GM23338 (cell line): ENCODE measurements around the gene CACNA2D3. TPM values are rescaled to one million over a fixed set of nuclear protein-coding genes. Genes with fewer than 3 reads are reported as not detected.

Experiments used
- ATAC-seq: fragments of 200-7000 bp; cut with Tn5 transposase; 3 replicates; pipeline ENCODE4 v1.9.1; 2020
- DNase-seq: peaks from one replicate; pipeline ENCODE4 v3.0.0-alpha.2; 2015; ENCODE audit warnings: low spot score
- H2AFZ ChIP-seq: fragments of 200-600 bp; sonication (generic); 2 replicates; pipeline ENCODE4 v1.8.0; 2016; ENCODE audit warnings: antibody characterized with exemption, mild to moderate bottlenecking, moderate library complexity
- H3F3A ChIP-seq: fragments of 200-600 bp; sonication (generic); replicated peaks from 2 replicates; pipeline ENCODE4 v1.8.0; 2017; ENCODE audit warnings: antibody characterized with exemption, mixed run types, low read depth
- H3K27ac ChIP-seq: fragments of 200-600 bp; sonication (generic); 2 replicates; pipeline ENCODE4 v1.6.1; 2016; ENCODE audit warnings: low read depth
- H3K27me3 ChIP-seq: fragments of 200-600 bp; sonication (generic); 2 replicates; pipeline ENCODE4 v1.8.0; 2016; ENCODE audit warnings: mild to moderate bottlenecking, mixed run types, moderate library complexity; ENCODE audit not compliant: insufficient read depth
- H3K36me3 ChIP-seq: fragments of 200-600 bp; sonication (generic); 2 replicates; pipeline ENCODE4 v1.8.0; 2016; ENCODE audit warnings: mild to moderate bottlenecking; ENCODE audit not compliant: insufficient read depth
- H3K4me1 ChIP-seq: fragments of 200-600 bp; sonication (generic); 2 replicates; pipeline ENCODE4 v1.8.0; 2016; ENCODE audit warnings: mild to moderate bottlenecking, moderate library complexity; ENCODE audit not compliant: insufficient read depth
- H3K4me2 ChIP-seq: fragments of 200-600 bp; sonication (generic); 2 replicates; pipeline ENCODE4 v1.7.1; 2017; ENCODE audit warnings: mixed run types
- H3K4me3 ChIP-seq: fragments of 200-600 bp; sonication (generic); 2 replicates; pipeline ENCODE4 v1.6.1; 2016; ENCODE audit warnings: mixed run types
- H3K79me2 ChIP-seq: fragments of 200-600 bp; sonication (generic); replicated peaks from 2 replicates; pipeline ENCODE4 v1.8.0; 2017; ENCODE audit warnings: mild to moderate bottlenecking; ENCODE audit not compliant: insufficient read depth
- H3K9me2 ChIP-seq: fragments of 200-600 bp; sonication (generic); 2 replicates; pipeline ENCODE4 v1.8.0; 2017; ENCODE audit not compliant: insufficient read depth
- H4K20me1 ChIP-seq: fragments of 200-600 bp; sonication (generic); replicated peaks from 2 replicates; pipeline ENCODE4 v1.8.0; 2017; ENCODE audit warnings: mild to moderate bottlenecking; ENCODE audit not compliant: insufficient read depth
- H3K27ac Mint-ChIP-seq: 2 replicates; pipeline ENCODE4 v1.8.0; 2020; ENCODE audit warnings: inconsistent platforms, mild to moderate bottlenecking, moderate library complexity, mixed read lengths
- H3K27me3 Mint-ChIP-seq: 3 replicates; pipeline ENCODE4 v1.8.0; 2022; ENCODE audit warnings: low read depth, mild to moderate bottlenecking, moderate library complexity, mixed read lengths, inconsistent platforms; ENCODE audit not compliant: insufficient read depth, poor library complexity
- H3K36me3 Mint-ChIP-seq: 3 replicates; pipeline ENCODE4 v1.8.0; 2021; ENCODE audit warnings: low read depth, mild to moderate bottlenecking, inconsistent platforms, moderate library complexity, mixed read lengths
- H3K4me1 Mint-ChIP-seq: 3 replicates; pipeline ENCODE4 v1.8.0; 2020; ENCODE audit warnings: mild to moderate bottlenecking, inconsistent platforms, mixed read lengths
- H3K4me3 Mint-ChIP-seq: 3 replicates; pipeline ENCODE4 v1.8.0; 2021; ENCODE audit warnings: moderate library complexity, mild to moderate bottlenecking, inconsistent platforms, mixed read lengths
- H3K9me3 Mint-ChIP-seq: 3 replicates; pipeline ENCODE4 v1.8.0; 2020; ENCODE audit warnings: moderate library complexity, mild to moderate bottlenecking, inconsistent platforms, mixed read lengths
- CTCF ChIP-seq, 2 experiments: fragments of 200-600 bp in 1 of 2; sonication (generic) in 1 of 2; conservative IDR thresholded peaks; 2 replicates each; pipeline versions ENCODE4 v1.5.1 to v1.6.1; 2016 to 2017; ENCODE audit warnings: antibody characterized with exemption in 2 of 2, low read depth in 2 of 2, mild to moderate bottlenecking in 2 of 2, moderate library complexity in 1 of 2
- EZH2 ChIP-seq: fragments of 200-600 bp; sonication (generic); IDR thresholded peaks from one replicate; pipeline ENCODE4 v1.8.0; 2017; ENCODE audit warnings: antibody characterized with exemption, mild to moderate bottlenecking, low read depth; ENCODE audit not compliant: unreplicated experiment
- EZH2phosphoT487 ChIP-seq: fragments of 200-600 bp; sonication (generic); IDR thresholded peaks from one replicate; pipeline ENCODE4 v1.8.1; 2018; ENCODE audit warnings: antibody characterized with exemption; ENCODE audit not compliant: unreplicated experiment
- JUNB ChIP-seq: IDR thresholded peaks from one replicate; pipeline ENCODE4 v1.6.1; 2016; ENCODE audit warnings: antibody characterized with exemption; ENCODE audit not compliant: unreplicated experiment
- POLR2AphosphoS5 ChIP-seq: IDR thresholded peaks from 2 replicates; pipeline ENCODE4 v1.6.1; 2016; ENCODE audit warnings: antibody characterized with exemption, low read depth
- REST ChIP-seq: IDR thresholded peaks from one replicate; pipeline ENCODE4 v1.6.1; 2018; ENCODE audit warnings: antibody characterized with exemption; ENCODE audit not compliant: unreplicated experiment
- STAT1 ChIP-seq: IDR thresholded peaks from one replicate; pipeline ENCODE4 v1.6.1; 2016; ENCODE audit warnings: antibody characterized with exemption; ENCODE audit not compliant: unreplicated experiment
- ZNF114 ChIP-seq: fragments of 250-450 bp; sonication (Bioruptor Pico); IDR thresholded peaks from 2 replicates; pipeline ENCODE4 v1.5.0; 2020; ENCODE audit warnings: mild to moderate bottlenecking, moderate library complexity
- ZNF331 ChIP-seq: fragments of 250-450 bp; sonication (Bioruptor Pico); IDR thresholded peaks from 2 replicates; pipeline ENCODE4 v1.5.0; 2020; ENCODE audit warnings: low read depth, mild to moderate bottlenecking, moderate library complexity
- ZNF462 ChIP-seq: fragments of 250-450 bp; sonication (Bioruptor Pico); IDR thresholded peaks from 2 replicates; pipeline ENCODE4 v1.5.0; 2020; ENCODE audit warnings: mild to moderate bottlenecking, moderate library complexity
- polyA plus RNA-seq: library from polyadenylated mRNA; unstranded; fragments of >200 nt; fragmentation: Nextera tagmentation; extraction: Ambion mirVana; gene quantifications from 2 replicates; pipeline ENCODE4 v1.2.1, GENCODE V29; 2016
- total RNA-seq: library from RNA; depleted of rRNA; stranded (reverse); fragments of >200 nt; shearing (Covaris generic); gene quantifications from 2 replicates; pipeline ENCODE4 v1.2.3, GENCODE V29; 2014

The CACNA2D3 gene
- total and polyA plus RNA-seq, 2 experiments from 2014 or later: 2.2 to 2.3 TPM

GRCh38 chr3:54960082-54960481 is 837.7 kb downstream of the CACNA2D3 start (continued):
- no peak for TF ChIP-seq ZNF462

- DNase-seq: no peak
- Histone ChIP-seq H3K36me3 (no peaks in the 10 kb centered on the region), H2AFZ (no peak overlapping the region), H3K4me3 (no peak overlapping the region), H3K9me2 (peaks cover 14% of the 10 kb centered on the region), H3F3A (no peaks in the 10 kb centered on the region), H4K20me1 (0 out of 2 replicates have a peak, but pooled peaks cover 2% of the 10 kb centered on the region), H3K4me2 (no peak overlapping the region), H3K79me2 (no peaks in the 10 kb centered on the region), H3K27ac (no peak overlapping the region), H3K27me3 (no peaks in the 10 kb centered on the region), H3K4me1 (peaks cover 14% of the 10 kb centered on the region; the same call in 1 of the 2 replicates)
- ATAC-seq: no peak
- H3K27ac Mint-ChIP-seq: no peak overlapping the region
- no peaks in the 10 kb centered on the region for H3K36me3 Mint-ChIP-seq
- TF ChIP-seq POLR2AphosphoS5 (no peak), EZH2phosphoT487 (no peak), ZNF331 (CRISPR knock-in tag) (no peak), EZH2 (no peak), REST (no peak), ZNF114 (CRISPR knock-in tag) (no peak), STAT1 (no peak), CTCF (conservative IDR thresholded peaks at IDR 0.05; ENCODE audit: low read depth in 2 of 2) (no peak), JUNB (no peak)
- H3K9me3 Mint-ChIP-seq: no peaks in the 10 kb centered on the region
- H3K4me1 Mint-ChIP-seq: peaks cover 11% of the 10 kb centered on the region
- H3K27me3 Mint-ChIP-seq: no peaks in the 10 kb centered on the region
- H3K4me3 Mint-ChIP-seq: no peak overlapping the region
These were observed 838.3 kb downstream of the CACNA2D3 start for GRCh38 chr3:54960701-54961100.
